SK-N-SH (cell line): Measurements from ENCODE around the gene ATXN7L3. TPM values are rescaled to one million over a fixed set of nuclear protein-coding genes. Genes with fewer than 3 reads are reported as not detected.

Experiments used
- CTCF ChIA-PET: fragments of 300-600, 350-600 bp; formaldehyde crosslinking; extraction: SDS; loops from one replicate; lab custom pipeline; 2021; lab: Yijun Ruan, JAX
- POLR2A ChIA-PET: fragments of 350-600 bp; sonication (Branson Sonifier 250); formaldehyde crosslinking; extraction: SDS; loops from one replicate; lab custom pipeline; 2020; ENCODE audit warnings: antibody characterized with exemption, inconsistent platforms; lab: Yijun Ruan, JAX
- DNase-seq: peaks from one replicate; pipeline ENCODE4 v3.0.0; 2012
- H2AFZ ChIP-seq: fragments of 200-600 bp; sonication (generic); 2 replicates; pipeline ENCODE4 v1.8.1; 2016; ENCODE audit warnings: antibody characterized with exemption, mild to moderate bottlenecking, low read depth
- H3F3A ChIP-seq: fragments of 200-600 bp; sonication (generic); replicated peaks from 2 replicates; pipeline ENCODE3; 2016; ENCODE audit warnings: antibody characterized with exemption, mild to moderate bottlenecking; ENCODE audit not compliant: insufficient read depth
- H3K27ac ChIP-seq, 2 experiments: fragments of 200-500 bp in 1 of 2; fragments of 200-600 bp in 1 of 2; sonication (Bioruptor generic) in 1 of 2; sonication (generic), shearing (Covaris generic) in 1 of 2; 2 replicates each; pipeline versions ENCODE4 v1.5.1 to v1.6.1; 2014 to 2016; ENCODE audit warnings: low read depth in 2 of 2, inconsistent platforms in 1 of 2, low read length in 1 of 2, mild to moderate bottlenecking in 1 of 2, mixed read lengths in 1 of 2
- H3K27me3 ChIP-seq: fragments of 200-600 bp; sonication (generic), shearing (Covaris generic); 2 replicates; pipeline ENCODE4 v1.6.1; 2016; ENCODE audit warnings: mixed run types; ENCODE audit not compliant: insufficient read depth
- H3K36me3 ChIP-seq, 2 experiments: fragments of 200-500 bp in 1 of 2; fragments of 200-600 bp in 1 of 2; sonication (Bioruptor generic) in 1 of 2; sonication (generic) in 1 of 2; replicated peaks in 1 of 2; 2 replicates each; pipeline versions ENCODE3 to v1.5.1; 2014 to 2016; ENCODE audit warnings: low read length in 1 of 2, mild to moderate bottlenecking in 1 of 2; ENCODE audit not compliant: insufficient read depth in 2 of 2, control insufficient read depth in 1 of 2
- H3K4me1 ChIP-seq, 2 experiments: fragments of 200-500 bp in 1 of 2; fragments of 200-600 bp in 1 of 2; sonication (Bioruptor generic) in 1 of 2; sonication (generic), shearing (Covaris generic) in 1 of 2; 2 replicates each; pipeline versions ENCODE4 v1.5.1 to v1.6.1; 2014 to 2016; ENCODE audit warnings: low read depth in 1 of 2, low read length in 1 of 2, mixed run types in 1 of 2; ENCODE audit not compliant: insufficient read depth in 2 of 2, control insufficient read depth in 1 of 2
- H3K4me2 ChIP-seq: fragments of 200-600 bp; sonication (generic), shearing (Covaris generic); 2 replicates; pipeline ENCODE4 v1.6.1; 2017; ENCODE audit warnings: mixed run types
- H3K4me3 ChIP-seq, 2 experiments: fragments of 200-500 bp in 1 of 2; fragments of 200-600 bp in 1 of 2; sonication (Bioruptor generic) in 1 of 2; sonication (generic), shearing (Covaris generic) in 1 of 2; 2 replicates each; pipeline versions ENCODE4 v1.5.1 to v1.8.1; 2014 to 2016; ENCODE audit warnings: low read depth in 2 of 2, inconsistent platforms in 1 of 2, low read length in 1 of 2, mild to moderate bottlenecking in 1 of 2, mixed read lengths in 1 of 2, moderate library complexity in 1 of 2
- H3K79me2 ChIP-seq: fragments of 200-600 bp; sonication (generic); 2 replicates; pipeline ENCODE4 v1.8.1; 2017; ENCODE audit warnings: mild to moderate bottlenecking; ENCODE audit not compliant: insufficient read depth
- H3K9ac ChIP-seq: fragments of 200-600 bp; sonication (generic); 2 replicates; pipeline ENCODE4 v1.6.1; 2017; ENCODE audit warnings: mixed run types
- H3K9me2 ChIP-seq: fragments of 200-600 bp; sonication (generic); 2 replicates; pipeline ENCODE4 v1.6.1; 2017; ENCODE audit warnings: mixed run types
- H3K9me3 ChIP-seq: fragments of 200-600 bp; sonication (generic); 2 replicates; pipeline ENCODE4 v1.6.1; 2017; ENCODE audit warnings: mixed run types, mild to moderate bottlenecking, moderate library complexity
- H4K20me1 ChIP-seq: fragments of 200-600 bp; sonication (generic); 2 replicates; pipeline ENCODE4 v1.6.1; 2017; ENCODE audit warnings: mild to moderate bottlenecking, mixed run types; ENCODE audit not compliant: insufficient read depth
- ELF1 ChIP-seq: IDR thresholded peaks from 2 replicates; pipeline ENCODE4 v1.4.0; 2012
- EP300 ChIP-seq, 2 experiments: IDR thresholded peaks; 2 replicates each; pipeline versions ENCODE4 v1.4.0 to v1.6.1; 2012; ENCODE audit warnings: borderline replicate concordance in 1 of 2, low read depth in 1 of 2, low read length in 1 of 2
- EZH2phosphoT487 ChIP-seq: fragments of 200-600 bp; sonication (generic); IDR thresholded peaks from 2 replicates; pipeline ENCODE4 v1.6.1; 2017; ENCODE audit warnings: low read depth, mixed run types, mild to moderate bottlenecking, antibody characterized with exemption, moderate library complexity, borderline replicate concordance
- FOSL2 ChIP-seq: IDR thresholded peaks from 2 replicates; pipeline ENCODE4 v1.4.0; 2012; ENCODE audit warnings: low read depth, mild to moderate bottlenecking, moderate library complexity, borderline replicate concordance
- FOXJ3 ChIP-seq: sonication (generic); formaldehyde crosslinking; IDR thresholded peaks from 2 replicates; pipeline ENCODE4 v1.5.1; 2020; ENCODE audit warnings: mild to moderate bottlenecking, missing genetic modification reagents
- FOXM1 ChIP-seq: IDR thresholded peaks from 2 replicates; pipeline ENCODE4 v1.4.0; 2012; ENCODE audit warnings: low read depth, mild to moderate bottlenecking
- JUND ChIP-seq: IDR thresholded peaks from 2 replicates; pipeline ENCODE4 v1.4.0; 2012
- POLR2AphosphoS5 ChIP-seq: IDR thresholded peaks from 2 replicates; pipeline ENCODE4 v1.6.1; 2012; ENCODE audit warnings: low read depth, low read length
- RAD21 ChIP-seq: IDR thresholded peaks from 2 replicates; pipeline ENCODE4 v1.6.1; 2012; ENCODE audit warnings: mild to moderate bottlenecking, low read length
- RFX5 ChIP-seq: IDR thresholded peaks from 2 replicates; pipeline ENCODE4 v1.6.1; 2012; ENCODE audit warnings: mild to moderate bottlenecking, improper control_type of control experiment, low read length
- RXRA ChIP-seq: IDR thresholded peaks from 2 replicates; pipeline ENCODE4 v1.4.0; 2012; ENCODE audit warnings: low read depth, mild to moderate bottlenecking, borderline replicate concordance
- SIN3A ChIP-seq: IDR thresholded peaks from 2 replicates; pipeline ENCODE4 v1.6.1; 2012; ENCODE audit warnings: low read depth, mild to moderate bottlenecking, low read length, moderate library complexity, borderline replicate concordance
- TCF12 ChIP-seq: IDR thresholded peaks from 2 replicates; pipeline ENCODE4 v1.4.0; 2012
- TEAD4 ChIP-seq: IDR thresholded peaks from 2 replicates; pipeline ENCODE4 v1.4.0; 2012; ENCODE audit warnings: mild to moderate bottlenecking, borderline replicate concordance; ENCODE audit not compliant: insufficient read depth
- YY1 ChIP-seq: IDR thresholded peaks from 2 replicates; pipeline ENCODE4 v1.4.0; 2012; ENCODE audit warnings: low read depth, mild to moderate bottlenecking
- WGBS: methylation state at CpG from one replicate; pipeline ENCODE4 v1.1.6; 2017; ENCODE audit warnings: low lambda C conversion rate; 5-methylcytosine and 5-hydroxymethylcytosine counted together
- polyA plus RNA-seq, 3 experiments: library from polyadenylated mRNA; depleted of rRNA; stranded (reverse); fragments of >200 nt; gene quantifications; 2 replicates each; pipeline ENCODE4 v1.2.3, GENCODE V29; 2012
- TF ChIP-seq, protein P1 (sequence below): fragments of 150-350 bp; IDR thresholded peaks from 2 replicates; pipeline ENCODE4 v1.6.1; 2017; ENCODE audit warnings: antibody characterized with exemption, low read length, low read depth, borderline replicate concordance
- TF ChIP-seq, protein P2 (sequence below): fragments of 150-350 bp; IDR thresholded peaks from 2 replicates; pipeline ENCODE4 v1.6.1; 2016; ENCODE audit warnings: mild to moderate bottlenecking, low read depth, low read length
- TF ChIP-seq, protein P3 (sequence below): IDR thresholded peaks from 2 replicates; pipeline ENCODE4 v1.4.0; 2012; ENCODE audit warnings: low read depth, borderline replicate concordance
- TF ChIP-seq, protein P4 (sequence below): IDR thresholded peaks from 2 replicates; pipeline ENCODE4; 2012
- TF ChIP-seq, protein P5 (sequence below): IDR thresholded peaks from 2 replicates; pipeline ENCODE4 v1.4.0; 2012; ENCODE audit warnings: low read depth, borderline replicate concordance

Gene ATXN7L3
- polyA plus RNA-seq, 1 of the 3 experiments (the other 2 are of a cell fraction): 47.7 TPM

DNA sequence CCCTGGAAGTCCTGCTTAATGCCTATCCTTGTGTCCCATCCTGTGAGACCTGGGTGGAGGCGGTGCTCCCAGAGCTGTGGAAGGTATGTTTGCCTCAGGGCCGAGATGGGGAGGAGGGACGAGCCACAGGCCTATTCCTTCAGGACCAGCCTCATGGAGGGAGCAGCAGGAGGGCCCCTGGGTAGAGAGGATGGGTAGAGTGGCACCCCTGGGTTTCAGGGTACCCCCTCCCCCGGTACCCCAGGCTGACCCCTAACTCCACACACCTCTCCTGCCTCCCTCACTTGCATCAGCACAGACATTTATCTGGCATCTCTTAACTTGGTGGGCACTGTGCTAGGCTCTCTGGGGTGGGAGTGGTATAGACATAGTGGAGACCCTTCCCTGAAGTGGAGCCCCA lies 22.0 kb downstream of the ATXN7L3 start:
- no peaks in the 10 kb centered on the region for H3K9me2 ChIP-seq
- H3K79me2 ChIP-seq: peaks cover 8% of the 10 kb centered on the region
- no peak overlapping the region for H3K27ac ChIP-seq
- no peaks in the 10 kb centered on the region for H3K4me1 ChIP-seq
- no peaks in the 10 kb centered on the region for H3K27me3 ChIP-seq
- H2AFZ ChIP-seq: no peak overlapping the region
- H3K4me2 ChIP-seq: no peak overlapping the region
- TF ChIP-seq TEAD4 (no peak), RFX5 (no peak), JUND (no peak), ELF1 (no peak), FOSL2 (no peak), SIN3A (no peak), TCF12 (no peak), EP300 (IDR thresholded peaks at IDR 0.05; ENCODE audit: borderline replicate concordance in 1 of 2, low read depth in 1 of 2, low read length in 1 of 2) (no peak), POLR2AphosphoS5 (no peak), FOXJ3 (CRISPR knock-in tag) (no peak), FOXM1 (no peak), EZH2phosphoT487 (no peak), RXRA (no peak), YY1 (no peak), RAD21 (no peak)
- TF ChIP-seq, protein P1, sequence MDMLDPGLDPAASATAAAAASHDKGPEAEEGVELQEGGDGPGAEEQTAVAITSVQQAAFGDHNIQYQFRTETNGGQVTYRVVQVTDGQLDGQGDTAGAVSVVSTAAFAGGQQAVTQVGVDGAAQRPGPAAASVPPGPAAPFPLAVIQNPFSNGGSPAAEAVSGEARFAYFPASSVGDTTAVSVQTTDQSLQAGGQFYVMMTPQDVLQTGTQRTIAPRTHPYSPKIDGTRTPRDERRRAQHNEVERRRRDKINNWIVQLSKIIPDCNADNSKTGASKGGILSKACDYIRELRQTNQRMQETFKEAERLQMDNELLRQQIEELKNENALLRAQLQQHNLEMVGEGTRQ: no peak
- TF ChIP-seq, protein P2, sequence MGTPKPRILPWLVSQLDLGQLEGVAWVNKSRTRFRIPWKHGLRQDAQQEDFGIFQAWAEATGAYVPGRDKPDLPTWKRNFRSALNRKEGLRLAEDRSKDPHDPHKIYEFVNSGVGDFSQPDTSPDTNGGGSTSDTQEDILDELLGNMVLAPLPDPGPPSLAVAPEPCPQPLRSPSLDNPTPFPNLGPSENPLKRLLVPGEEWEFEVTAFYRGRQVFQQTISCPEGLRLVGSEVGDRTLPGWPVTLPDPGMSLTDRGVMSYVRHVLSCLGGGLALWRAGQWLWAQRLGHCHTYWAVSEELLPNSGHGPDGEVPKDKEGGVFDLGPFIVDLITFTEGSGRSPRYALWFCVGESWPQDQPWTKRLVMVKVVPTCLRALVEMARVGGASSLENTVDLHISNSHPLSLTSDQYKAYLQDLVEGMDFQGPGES: no peak
- TF ChIP-seq, protein P3, sequence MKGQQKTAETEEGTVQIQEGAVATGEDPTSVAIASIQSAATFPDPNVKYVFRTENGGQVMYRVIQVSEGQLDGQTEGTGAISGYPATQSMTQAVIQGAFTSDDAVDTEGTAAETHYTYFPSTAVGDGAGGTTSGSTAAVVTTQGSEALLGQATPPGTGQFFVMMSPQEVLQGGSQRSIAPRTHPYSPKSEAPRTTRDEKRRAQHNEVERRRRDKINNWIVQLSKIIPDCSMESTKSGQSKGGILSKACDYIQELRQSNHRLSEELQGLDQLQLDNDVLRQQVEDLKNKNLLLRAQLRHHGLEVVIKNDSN: no peak
- TF ChIP-seq, protein P4, sequence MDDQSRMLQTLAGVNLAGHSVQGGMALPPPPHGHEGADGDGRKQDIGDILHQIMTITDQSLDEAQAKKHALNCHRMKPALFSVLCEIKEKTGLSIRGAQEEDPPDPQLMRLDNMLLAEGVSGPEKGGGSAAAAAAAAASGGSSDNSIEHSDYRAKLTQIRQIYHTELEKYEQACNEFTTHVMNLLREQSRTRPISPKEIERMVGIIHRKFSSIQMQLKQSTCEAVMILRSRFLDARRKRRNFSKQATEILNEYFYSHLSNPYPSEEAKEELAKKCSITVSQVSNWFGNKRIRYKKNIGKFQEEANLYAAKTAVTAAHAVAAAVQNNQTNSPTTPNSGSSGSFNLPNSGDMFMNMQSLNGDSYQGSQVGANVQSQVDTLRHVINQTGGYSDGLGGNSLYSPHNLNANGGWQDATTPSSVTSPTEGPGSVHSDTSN: no peak
- TF ChIP-seq, protein P5, sequence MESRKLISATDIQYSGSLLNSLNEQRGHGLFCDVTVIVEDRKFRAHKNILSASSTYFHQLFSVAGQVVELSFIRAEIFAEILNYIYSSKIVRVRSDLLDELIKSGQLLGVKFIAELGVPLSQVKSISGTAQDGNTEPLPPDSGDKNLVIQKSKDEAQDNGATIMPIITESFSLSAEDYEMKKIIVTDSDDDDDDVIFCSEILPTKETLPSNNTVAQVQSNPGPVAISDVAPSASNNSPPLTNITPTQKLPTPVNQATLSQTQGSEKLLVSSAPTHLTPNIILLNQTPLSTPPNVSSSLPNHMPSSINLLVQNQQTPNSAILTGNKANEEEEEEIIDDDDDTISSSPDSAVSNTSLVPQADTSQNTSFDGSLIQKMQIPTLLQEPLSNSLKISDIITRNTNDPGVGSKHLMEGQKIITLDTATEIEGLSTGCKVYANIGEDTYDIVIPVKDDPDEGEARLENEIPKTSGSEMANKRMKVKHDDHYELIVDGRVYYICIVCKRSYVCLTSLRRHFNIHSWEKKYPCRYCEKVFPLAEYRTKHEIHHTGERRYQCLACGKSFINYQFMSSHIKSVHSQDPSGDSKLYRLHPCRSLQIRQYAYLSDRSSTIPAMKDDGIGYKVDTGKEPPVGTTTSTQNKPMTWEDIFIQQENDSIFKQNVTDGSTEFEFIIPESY: no peak
- DNase-seq: no peak
- ChIA-PET CTCF (no interaction called here), POLR2A (no interaction called here)
- WGBS: 92% methylated on average over 4 of the region's 4 CpGs
- H4K20me1 ChIP-seq: no peaks in the 10 kb centered on the region
- no peak overlapping the region for H3K9ac ChIP-seq
- no peaks in the 10 kb centered on the region for H3K9me3 ChIP-seq
- H3K4me3 ChIP-seq: no peak overlapping the region
- H3F3A ChIP-seq: peaks cover 18% of the 10 kb centered on the region
- peaks cover 9 to 12% of the 10 kb centered on the region in 2 experiments for H3K36me3 ChIP-seq
